NCI-H510A (cell line): ENCODE results near the gene SHISAL1.
"Not testable (repeated sequence)": the region's sequence is repeated elsewhere in the genome, so short reads cannot be mapped to it uniquely, and the experiment has no call there.

ENCODE experiments used
- DNase-seq: peaks from one replicate; lab custom pipeline; 2025; lab: John Stamatoyannopoulos, UW

The SHISAL1 gene

GRCh38 chr22:44234372-44234771, 78.4 kb downstream of the SHISAL1 start:
- DNase-seq: not testable (repeated sequence)

GRCh38 chr22:44231233-44231632, 81.5 kb downstream of the SHISAL1 start:
- DNase-seq: no peak

- no peak for DNase-seq
These were observed 82.9 kb downstream of the SHISAL1 start for GRCh38 chr22:44229809-44230208.

- DNase-seq: no peak
These were observed 83.4 kb downstream of the SHISAL1 start for GRCh38 chr22:44229331-44229730.

- no peak for DNase-seq
These were observed 86.9 kb downstream of the SHISAL1 start for GRCh38 chr22:44225812-44226211.

GRCh38 chr22:44225091-44225689, 87.6 kb downstream of the SHISAL1 start:
- DNase-seq: no peak

GRCh38 chr22:44224166-44224565, 88.6 kb downstream of the SHISAL1 start:
- DNase-seq: no peak

- DNase-seq: no peak
These were observed 90.9 kb downstream of the SHISAL1 start for GRCh38 chr22:44221710-44222475.

GRCh38 chr22:44220727-44221680, 91.7 kb downstream of the SHISAL1 start:
- DNase-seq: no peak

GRCh38 chr22:44219101-44219870, 93.5 kb downstream of the SHISAL1 start:
- no peak for DNase-seq

- DNase-seq: no peak
These were observed 94.7 kb downstream of the SHISAL1 start for GRCh38 chr22:44218071-44218470.

- no peak for DNase-seq
These were observed 95.4 kb downstream of the SHISAL1 start for GRCh38 chr22:44217346-44217745.

- no peak for DNase-seq
These were observed 97.5 kb downstream of the SHISAL1 start for GRCh38 chr22:44215287-44215686.

- no peak for DNase-seq
These were observed 98.0 kb downstream of the SHISAL1 start for GRCh38 chr22:44214764-44215163.

- DNase-seq: no peak
These were observed 98.6 kb downstream of the SHISAL1 start for GRCh38 chr22:44214187-44214586.

GRCh38 chr22:44213489-44214043, 99.2 kb downstream of the SHISAL1 start:
- no peak for DNase-seq

- DNase-seq: no peak
These were observed 99.8 kb downstream of the SHISAL1 start for GRCh38 chr22:44212936-44213335.

- no peak for DNase-seq
These were observed 100.5 kb downstream of the SHISAL1 start for GRCh38 chr22:44211946-44212930.

GRCh38 chr22:44211256-44211945, 101.3 kb downstream of the SHISAL1 start:
- no peak for DNase-seq

- no peak for DNase-seq
These were observed 102.0 kb downstream of the SHISAL1 start for GRCh38 chr22:44210722-44211121.
